CD14-positive monocyte (primary cell): Measurements from ENCODE around the gene FSTL1. TPM values are rescaled to one million over a fixed set of nuclear protein-coding genes. Genes with fewer than 3 reads are reported as not detected.

Experiments used
- DNase-seq, 3 donors: peaks; one replicate each; pipeline ENCODE4 v3.0.0-alpha.2; 2011 to 2022
- H2AFZ ChIP-seq: 2 replicates; pipeline ENCODE4 v1.6.0; 2012; ENCODE audit warnings: mild to moderate bottlenecking, low read depth, low read length, inconsistent platforms; ENCODE audit not compliant: insufficient read depth, poor library complexity, severe bottlenecking
- H3K27ac ChIP-seq, 2 donors: 1 replicate in 1 of 2; 2 replicates in 1 of 2; pipeline ENCODE4 v1.5.1; 2012 to 2013; ENCODE audit warnings: low read length in 2 of 2, control low read depth in 1 of 2, inconsistent platforms in 1 of 2, low read depth in 1 of 2, mild to moderate bottlenecking in 1 of 2
- H3K27me3 ChIP-seq, 2 donors: one replicate each; pipeline versions ENCODE4 v1.6.0 to v1.6.1; 2011 to 2013; ENCODE audit warnings: low read length in 2 of 2; ENCODE audit not compliant: control insufficient read depth in 2 of 2, insufficient read depth in 2 of 2
- H3K36me3 ChIP-seq, 2 donors: replicated peaks in 1 of 2; 1 replicate in 1 of 2; 2 replicates in 1 of 2; pipeline versions ENCODE4 v1.5.1 to v1.6.1; 2012 to 2013; ENCODE audit warnings: low read length in 2 of 2, control low read depth in 1 of 2, inconsistent platforms in 1 of 2, mild to moderate bottlenecking in 1 of 2; ENCODE audit not compliant: insufficient read depth in 2 of 2, control insufficient read depth in 1 of 2
- H3K4me1 ChIP-seq, 2 donors: 1 replicate in 1 of 2; 2 replicates in 1 of 2; pipeline versions ENCODE4 v1.5.1 to v1.6.1; 2012 to 2013; ENCODE audit warnings: low read length in 2 of 2, control low read depth in 1 of 2, inconsistent platforms in 1 of 2, mild to moderate bottlenecking in 1 of 2, moderate library complexity in 1 of 2; ENCODE audit not compliant: insufficient read depth in 2 of 2, control insufficient read depth in 1 of 2
- H3K4me2 ChIP-seq: replicated peaks from 2 replicates; pipeline ENCODE3; 2012; ENCODE audit warnings: low read length, moderate library complexity, mild to moderate bottlenecking; ENCODE audit not compliant: poor library complexity, severe bottlenecking; ENCODE audit errors: extremely low read depth
- H3K4me3 ChIP-seq, 3 experiments: fragments of 200-600 bp in 1 of 3; sonication (generic) in 1 of 3; replicated peaks in 1 of 3; 1 replicate in 2 of 3; 2 replicates in 1 of 3; pipeline ENCODE4 v1.5.1; 2011 to 2013; ENCODE audit warnings: low read length in 3 of 3, mild to moderate bottlenecking in 3 of 3, control low read depth in 2 of 3, low read depth in 2 of 3, inconsistent platforms in 1 of 3, moderate library complexity in 1 of 3
- H3K79me2 ChIP-seq: 2 replicates; pipeline ENCODE4 v1.6.0; 2012; ENCODE audit warnings: mild to moderate bottlenecking, control low read depth, inconsistent platforms, low read length, moderate library complexity; ENCODE audit not compliant: insufficient read depth
- H3K9ac ChIP-seq: 2 replicates; pipeline ENCODE4 v1.6.0; 2017; ENCODE audit warnings: low read length, mild to moderate bottlenecking; ENCODE audit not compliant: insufficient read depth, poor library complexity, severe bottlenecking
- H3K9me3 ChIP-seq, 2 donors: replicated peaks in 1 of 2; 1 replicate in 1 of 2; 2 replicates in 1 of 2; pipeline versions ENCODE4 v1.5.1 to v1.6.1; 2012 to 2013; ENCODE audit warnings: low read length in 2 of 2, control low read depth in 1 of 2; ENCODE audit not compliant: control insufficient read depth in 1 of 2, insufficient read depth in 1 of 2
- H4K20me1 ChIP-seq: 2 replicates; pipeline ENCODE4 v1.6.0; 2012; ENCODE audit warnings: mild to moderate bottlenecking, low read length, control low read depth, moderate library complexity; ENCODE audit not compliant: insufficient read depth
- H3K27ac Mint-ChIP-seq, 7 donors: one replicate each; pipeline ENCODE4 v1.8.0; 2020; ENCODE audit warnings: mild to moderate bottlenecking in 7 of 7, mixed read lengths in 7 of 7, moderate library complexity in 6 of 7, inconsistent platforms in 2 of 7
- H3K27me3 Mint-ChIP-seq, 3 donors: one replicate each; pipeline ENCODE4 v1.8.0; 2021 to 2022; ENCODE audit warnings: low read depth in 3 of 3, mild to moderate bottlenecking in 3 of 3, mixed read lengths in 3 of 3, moderate library complexity in 3 of 3, inconsistent platforms in 1 of 3
- H3K36me3 Mint-ChIP-seq, 2 donors: one replicate each; pipeline ENCODE4 v1.8.0; 2020; ENCODE audit warnings: mixed read lengths in 2 of 2, inconsistent platforms in 1 of 2, mild to moderate bottlenecking in 1 of 2
- H3K4me1 Mint-ChIP-seq: one replicate; pipeline ENCODE4 v1.8.0; 2020; ENCODE audit warnings: mild to moderate bottlenecking, mixed read lengths
- H3K4me3 Mint-ChIP-seq, 2 donors: one replicate each; pipeline ENCODE4 v1.8.0; 2020; ENCODE audit warnings: mild to moderate bottlenecking in 2 of 2, mixed read lengths in 2 of 2, moderate library complexity in 1 of 2
- H3K9me3 Mint-ChIP-seq, 7 donors: one replicate each; pipeline ENCODE4 v1.8.0; 2020 to 2022; ENCODE audit warnings: mixed read lengths in 7 of 7, mild to moderate bottlenecking in 6 of 7, moderate library complexity in 6 of 7, inconsistent platforms in 2 of 7
- CTCF ChIP-seq: fragments of 200-600 bp; IDR thresholded peaks from one replicate; pipeline ENCODE4 v1.8.0; 2022; ENCODE audit warnings: antibody characterized with exemption, mild to moderate bottlenecking
- WGBS: methylation state at CpG from one replicate; pipeline ENCODE4 v1.1.5; 2013; ENCODE audit warnings: missing lambda C conversion rate; ENCODE audit not compliant: insufficient coverage; 5-methylcytosine and 5-hydroxymethylcytosine counted together
- intact Hi-C, 2 donors: fragments of 100-400 bp; cut with micrococcal nuclease; formaldehyde crosslinking; loops; one replicate each; pipeline versions ENCODE4 v1.15.0 to v1.15.1; 2023
- polyA plus RNA-seq, 3 donors: library from polyadenylated mRNA; depleted of rRNA in 1 of 3; unstranded in 2 of 3; stranded (reverse) in 1 of 3; fragments of 300-500 nt in 2 of 3; fragments of >200 nt in 1 of 3; fragmentation: Illumina TruSeq in 2 of 3; gene quantifications; 1 replicate in 2 of 3; 2 replicates in 1 of 3; pipeline ENCODE4 v1.2.3, GENCODE V29; 2012 to 2021

FSTL1 gene
- polyA plus RNA-seq, 3 donors, result 0.13 to 0.44 (median 0.29) TPM

GRCh38 chr3:120352017-120352416 lies 98.8 kb downstream of the FSTL1 start:
- no peak overlapping the region for H3K4me3 Mint-ChIP-seq
- H3K9me3 Mint-ChIP-seq, result peaks cover 0 to 2% (median 0%) of the 10 kb centered on the region in 7 donors
- H3K4me1 Mint-ChIP-seq, result peaks cover 26% of the 10 kb centered on the region
- WGBS, result 96% methylated on average over 3 of the region's 4 CpGs
- Histone ChIP-seq H3K27me3 (no peaks in the 10 kb centered on the region), H3K4me1 (peaks cover 17 to 24% of the 10 kb centered on the region in 2 donors), H2AFZ (no peak overlapping the region), H3K9ac (no peak overlapping the region), H3K36me3 (peaks cover 0 to under 1% of the 10 kb centered on the region in 2 donors), H3K4me3 (no peak overlapping the region), H4K20me1 (peaks cover 9% of the 10 kb centered on the region), H3K79me2 (peaks cover 28% of the 10 kb centered on the region), H3K9me3 (no peaks in the 10 kb centered on the region), H3K27ac (no peak overlapping the region), H3K4me2 (no peak overlapping the region)
- H3K27ac Mint-ChIP-seq, result no peak overlapping the region
- no peaks in the 10 kb centered on the region for H3K27me3 Mint-ChIP-seq
- no peak for TF ChIP-seq CTCF
- peaks cover 0 to under 1% of the 10 kb centered on the region in 2 donors for H3K36me3 Mint-ChIP-seq
- no peak for DNase-seq
- intact Hi-C loops, result loop anchor here in 1 of 2 donors (10.0 kb wide), 1 partner anchor 257 kb away; the partner anchor contains the start of gene GSK3B

GRCh38 chr3:120350401-120350941 lies 100.3 kb downstream of the FSTL1 start:
- Histone ChIP-seq H2AFZ (peak overlapping the region; percentile 99), H3K9ac (no peak overlapping the region), H3K27me3 (no peaks in the 10 kb centered on the region), H3K9me3 (no peaks in the 10 kb centered on the region), H3K79me2 (peaks cover 44% of the 10 kb centered on the region), H4K20me1 (peaks cover 24% of the 10 kb centered on the region), H3K4me2 (peak overlapping the region; percentile 84), H3K36me3 (peaks cover 0 to 16% of the 10 kb centered on the region in 2 donors), H3K4me1 (peaks cover 20 to 31% of the 10 kb centered on the region in 2 donors), H3K4me3 (peak overlapping the region; percentile 78 to 95 (median 88)), H3K27ac (no peak overlapping the region)
- Mint-ChIP-seq H3K4me3 (peak overlapping the region; percentile 95), H3K9me3 (peaks cover 0 to 2% (median 0%) of the 10 kb centered on the region in 7 donors), H3K4me1 (peaks cover 40% of the 10 kb centered on the region), H3K27ac (no peak overlapping the region), H3K27me3 (peaks cover 0 to 2% (median 0%) of the 10 kb centered on the region in 3 donors), H3K36me3 (peaks cover 0 to 13% of the 10 kb centered on the region in 2 donors)
- TF ChIP-seq CTCF, result no peak
- intact Hi-C loops, result loop anchor here in 1 of 2 donors (10.0 kb wide), 1 partner anchor 256 kb away; the partner anchor contains the start of gene GSK3B
- WGBS, result 75% methylated on average over 1 of the region's 8 CpGs
- peak; percentile 9 to 41 (median 17) for DNase-seq
